ENCODE measurements around the gene PSMD13. TPM values are rescaled to one million over a fixed set of nuclear protein-coding genes. Genes with fewer than 3 reads are reported as not detected.

PSMD13 gene
- total and polyA plus RNA-seq, 2 of the 13 experiments (the other 11 are each of a cell fraction or from before 2014, with no cell fraction given) = 83.0 to 117 TPM

GRCh38 chr11:207208-207862 lies 29.4 kb upstream of the PSMD13 start, which contains the start of the genes BET1L and RIC8A (continued):
- TF ChIP-seq BCL3 (CRISPR knock-in tag; IDR thresholded peaks at IDR 0.05) (peak; percentile 74), IRF9 (CRISPR knock-in tag; IDR thresholded peaks at IDR 0.05; ENCODE audit: borderline replicate concordance) (peak; percentile 97), AHR (CRISPR knock-in tag; IDR thresholded peaks at IDR 0.05) (no peak; the same call in none of the 2 replicates), NFKB2 (CRISPR knock-in tag; IDR thresholded peaks at IDR 0.05; ENCODE audit: borderline replicate concordance) (peak; percentile 69; the same call in 1 of the 2 replicates), ZFY (CRISPR knock-in tag; IDR thresholded peaks at IDR 0.05) (peak; percentile 95), TCF12 (IDR thresholded peaks at IDR 0.05) (no peak), TCF12 (CRISPR knock-in tag; IDR thresholded peaks at IDR 0.05) (peak; percentile 89), SNRNP70 (IDR thresholded peaks at IDR 0.05; ENCODE audit: low read depth, low read length) (no peak), MAFF (IDR thresholded peaks at IDR 0.05; ENCODE audit: low read depth, low read length) (no peak), ZNF614 (CRISPR knock-in tag; IDR thresholded peaks at IDR 0.05; ENCODE audit: borderline replicate concordance) (peak; percentile 38; the same call in 1 of the 2 replicates), NAIF1 (CRISPR knock-in tag; IDR thresholded peaks at IDR 0.05; ENCODE audit: borderline replicate concordance) (peak; percentile 67; the same call in 1 of the 2 replicates), DPF2 (CRISPR knock-in tag; IDR thresholded peaks at IDR 0.05; ENCODE audit: borderline replicate concordance, low read depth) (no peak), PTBP1 (IDR thresholded peaks at IDR 0.05; ENCODE audit: low read depth, low read length, poor library complexity, severe bottlenecking) (no peak), POLR2A (IDR thresholded peaks at IDR 0.05; ENCODE audit: insufficient read depth in 1 of 2, low read depth in 2 of 2, low read length in 2 of 2) (peak in 1 of 2 experiments; percentile 79; a peak in 2 of 4 replicates), ZNF773 (CRISPR knock-in tag; IDR thresholded peaks at IDR 0.05; ENCODE audit: borderline replicate concordance) (0 out of 2 replicates have a peak, but pooled peaks have one; percentile 46), FOXK2 (IDR thresholded peaks at IDR 0.05) (peak; percentile 51; the same call in 1 of the 2 replicates), ZNF451 (CRISPR knock-in tag; IDR thresholded peaks at IDR 0.05) (peak; percentile 71; the same call in 1 of the 2 replicates), POLR2G (IDR thresholded peaks at IDR 0.05; ENCODE audit: low read depth, low read length) (peak; percentile 93), FOXP4 (CRISPR knock-in tag; IDR thresholded peaks at IDR 0.05) (0 out of 2 replicates have a peak, but pooled peaks have one; percentile 24)
- TF ChIP-seq, protein P1, sequence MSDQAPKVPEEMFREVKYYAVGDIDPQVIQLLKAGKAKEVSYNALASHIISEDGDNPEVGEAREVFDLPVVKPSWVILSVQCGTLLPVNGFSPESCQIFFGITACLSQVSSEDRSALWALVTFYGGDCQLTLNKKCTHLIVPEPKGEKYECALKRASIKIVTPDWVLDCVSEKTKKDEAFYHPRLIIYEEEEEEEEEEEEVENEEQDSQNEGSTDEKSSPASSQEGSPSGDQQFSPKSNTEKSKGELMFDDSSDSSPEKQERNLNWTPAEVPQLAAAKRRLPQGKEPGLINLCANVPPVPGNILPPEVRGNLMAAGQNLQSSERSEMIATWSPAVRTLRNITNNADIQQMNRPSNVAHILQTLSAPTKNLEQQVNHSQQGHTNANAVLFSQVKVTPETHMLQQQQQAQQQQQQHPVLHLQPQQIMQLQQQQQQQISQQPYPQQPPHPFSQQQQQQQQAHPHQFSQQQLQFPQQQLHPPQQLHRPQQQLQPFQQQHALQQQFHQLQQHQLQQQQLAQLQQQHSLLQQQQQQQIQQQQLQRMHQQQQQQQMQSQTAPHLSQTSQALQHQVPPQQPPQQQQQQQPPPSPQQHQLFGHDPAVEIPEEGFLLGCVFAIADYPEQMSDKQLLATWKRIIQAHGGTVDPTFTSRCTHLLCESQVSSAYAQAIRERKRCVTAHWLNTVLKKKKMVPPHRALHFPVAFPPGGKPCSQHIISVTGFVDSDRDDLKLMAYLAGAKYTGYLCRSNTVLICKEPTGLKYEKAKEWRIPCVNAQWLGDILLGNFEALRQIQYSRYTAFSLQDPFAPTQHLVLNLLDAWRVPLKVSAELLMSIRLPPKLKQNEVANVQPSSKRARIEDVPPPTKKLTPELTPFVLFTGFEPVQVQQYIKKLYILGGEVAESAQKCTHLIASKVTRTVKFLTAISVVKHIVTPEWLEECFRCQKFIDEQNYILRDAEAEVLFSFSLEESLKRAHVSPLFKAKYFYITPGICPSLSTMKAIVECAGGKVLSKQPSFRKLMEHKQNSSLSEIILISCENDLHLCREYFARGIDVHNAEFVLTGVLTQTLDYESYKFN (CRISPR knock-in tag; conservative IDR thresholded peaks at IDR 0.05) = peak; percentile 66

All from HepG2 (cell line).